ENCODE measurements around the gene ADISSP. TPM values are rescaled to one million over a fixed set of nuclear protein-coding genes. Genes with fewer than 3 reads are reported as not detected.

The ADISSP gene
- total and polyA plus RNA-seq, 2 donors (not counting 3 experiments of a cell fraction or from before 2014, with no cell fraction given), result 55.0 to 67.5 TPM

DNA sequence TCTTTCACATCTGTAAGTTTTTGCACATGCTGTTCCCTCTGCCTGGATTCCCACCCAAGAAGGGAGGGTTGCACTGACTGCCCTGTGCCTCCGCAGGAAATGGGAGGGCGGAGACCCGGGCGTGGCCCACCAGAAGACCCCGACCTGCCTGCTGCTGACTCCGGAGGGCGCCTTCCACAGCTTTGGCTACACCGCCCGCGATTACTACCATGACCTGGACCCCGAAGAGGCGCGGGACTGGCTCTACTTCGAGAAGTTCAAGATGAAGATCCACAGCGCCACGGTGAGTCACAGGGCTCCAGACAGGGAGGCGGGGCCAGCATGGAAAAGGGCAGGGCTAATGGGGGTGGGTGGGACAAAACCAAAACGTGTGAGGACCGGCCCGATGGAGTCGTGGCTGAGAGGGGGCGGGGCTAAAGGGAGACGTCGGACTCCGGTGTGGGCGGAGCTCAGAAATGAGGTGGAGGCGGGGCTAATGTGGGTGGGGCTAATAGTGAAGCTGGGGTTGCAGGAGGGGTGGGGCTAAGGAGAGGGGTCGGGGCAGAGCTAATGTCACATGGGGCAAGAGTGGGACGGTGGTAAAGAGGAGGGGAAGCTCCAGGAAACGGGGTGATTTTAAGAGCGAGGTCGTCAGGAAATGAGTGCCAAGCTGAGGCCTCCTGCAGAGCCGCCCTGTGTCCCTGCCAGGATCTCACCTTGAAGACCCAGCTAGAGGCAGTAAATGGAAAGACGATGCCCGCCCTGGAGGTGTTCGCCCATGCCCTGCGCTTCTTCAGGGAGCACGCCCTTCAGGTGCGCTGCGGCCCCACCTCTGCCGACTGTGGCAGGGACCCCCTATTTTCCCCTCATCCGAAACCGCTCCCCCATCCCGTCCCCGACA lies 22.5 kb downstream of the ADISSP start:
- Histone ChIP-seq H3K4me3 (replicated peaks in 1 of 3; ENCODE audit: insufficient read depth in 1 of 3, low read depth in 1 of 3, low read length in 3 of 3) (no peak overlapping the region), H2AFZ (ENCODE audit: low read depth, low read length) (peak overlapping the region; percentile 59), H4K20me1 (replicated peaks; ENCODE audit: control insufficient read depth, extremely low read depth, insufficient read depth, low read length) (no peaks in the 10 kb centered on the region), H3K27me3 (ENCODE audit: control insufficient read depth in 2 of 2, insufficient read depth in 2 of 2, low read length in 2 of 2) (no peaks in the 10 kb centered on the region), H3K4me1 (ENCODE audit: control insufficient read depth, extremely low read depth, insufficient read depth, low read length) (no peaks in the 10 kb centered on the region), H3K9me3 (replicated peaks; ENCODE audit: control insufficient read depth, insufficient read depth, low read length) (no peaks in the 10 kb centered on the region), H3K9ac (replicated peaks; ENCODE audit: extremely low read depth, insufficient read depth, low read length) (no peak overlapping the region), H3K27ac (ENCODE audit: insufficient read depth, low read depth, low read length) (no peak overlapping the region), H3K79me2 (ENCODE audit: control insufficient read depth, insufficient read depth, low read length) (no peaks in the 10 kb centered on the region), H3K36me3 (ENCODE audit: control insufficient read depth in 2 of 2, extremely low read depth in 1 of 2, insufficient read depth in 2 of 2, low read length in 2 of 2) (no peaks in the 10 kb centered on the region), H3K9me1 (replicated peaks; ENCODE audit: control insufficient read depth, extremely low read depth, insufficient read depth, low read length) (no peaks in the 10 kb centered on the region), H3K4me2 (ENCODE audit: insufficient read depth, low read length) (no peak overlapping the region)
- no TSS peak for BruUV-seq (replicated peaks)
- intact Hi-C loops (cut with micrococcal nuclease), result no loop called here
- peak; percentile 77 for FAIRE-seq
- CTCF ChIA-PET, result interaction anchor here (1.0 to 2.9 kb wide), 5 partner anchors 12 to 69 kb away, joined by 3 to 16 read pairs (median 5); partner anchors contain the start of gene ADISSP
- DNase-seq (ENCODE audit: low read depth, low spot score), result peak; percentile 73
- TF ChIP-seq FOS (IDR thresholded peaks at IDR 0.05; ENCODE audit: borderline replicate concordance, insufficient read depth, low read length) (no peak), MAX (IDR thresholded peaks at IDR 0.05; ENCODE audit: insufficient read depth, insufficient read length) (no peak), EZH2 (IDR thresholded peaks at IDR 0.05; ENCODE audit: borderline replicate concordance, low read depth, low read length, severe bottlenecking) (no peak), JUN (IDR thresholded peaks at IDR 0.05; ENCODE audit: borderline replicate concordance, insufficient read depth, insufficient read length, low read depth) (no peak)
- POLR2A ChIA-PET, result interaction anchor here (1.0 kb wide), 1 partner anchor 23 kb away, joined by 3 read pairs; the partner anchor contains the start of gene ADISSP
- dilution Hi-C loops (cut with MboI; ENCODE audit: extremely low pct_ligation_motif_present, low sequenced_read_pairs), result no loop called here

DNA sequence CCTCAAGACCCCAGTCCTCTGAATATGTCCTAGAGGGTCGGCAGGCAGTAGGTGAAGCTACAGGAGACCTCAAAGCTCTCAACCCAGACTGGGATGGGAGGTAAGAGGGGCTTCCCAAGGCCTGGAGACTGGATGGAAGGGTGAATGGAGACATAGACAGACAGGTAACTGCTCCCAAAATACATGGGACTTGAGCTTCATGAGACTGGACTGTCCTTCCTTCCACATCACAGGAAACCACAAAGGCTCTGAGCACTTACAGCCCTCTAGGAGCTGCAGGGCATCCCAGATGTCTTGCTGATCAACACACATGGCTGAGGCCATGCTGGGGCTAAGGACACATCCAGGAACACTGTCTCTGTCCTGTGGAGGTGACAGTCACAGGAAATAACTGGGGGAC lies 23.5 kb downstream of the ADISSP start:
- ChIA-PET CTCF (interaction anchor here (1.0 to 2.9 kb wide), 3 partner anchors 9 to 67 kb away, joined by 4 to 16 read pairs (median 7); no protein-coding TSS in a partner anchor), POLR2A (no interaction called here)
- H3K4me1 ChIP-seq (ENCODE audit: control insufficient read depth, extremely low read depth, insufficient read depth, low read length), result peaks cover 9% of the 10 kb centered on the region
- H3K36me3 ChIP-seq (ENCODE audit: control insufficient read depth in 2 of 2, extremely low read depth in 1 of 2, insufficient read depth in 2 of 2, low read length in 2 of 2), result no peaks in the 10 kb centered on the region
- dilution Hi-C loops (cut with MboI; ENCODE audit: extremely low pct_ligation_motif_present, low sequenced_read_pairs), result no loop called here
- BruUV-seq (replicated peaks), result no TSS peak
- intact Hi-C loops (cut with micrococcal nuclease), result no loop called here
- no peak for TF ChIP-seq EZH2 (IDR thresholded peaks at IDR 0.05; ENCODE audit: borderline replicate concordance, low read depth, low read length, severe bottlenecking)
- H2AFZ ChIP-seq (ENCODE audit: low read depth, low read length), result no peak overlapping the region
- H3K79me2 ChIP-seq (ENCODE audit: control insufficient read depth, insufficient read depth, low read length), result no peaks in the 10 kb centered on the region
- FAIRE-seq, result no peak
- no peaks in the 10 kb centered on the region for H4K20me1 ChIP-seq (replicated peaks; ENCODE audit: control insufficient read depth, extremely low read depth, insufficient read depth, low read length)
- no peak overlapping the region for H3K27ac ChIP-seq (ENCODE audit: insufficient read depth, low read depth, low read length)
- no peak for DNase-seq (ENCODE audit: low read depth, low spot score)
- no peaks in the 10 kb centered on the region for H3K9me3 ChIP-seq (replicated peaks; ENCODE audit: control insufficient read depth, insufficient read depth, low read length)
- no peaks in the 10 kb centered on the region for H3K27me3 ChIP-seq (ENCODE audit: control insufficient read depth in 2 of 2, insufficient read depth in 2 of 2, low read length in 2 of 2)
- H3K9me1 ChIP-seq (replicated peaks; ENCODE audit: control insufficient read depth, extremely low read depth, insufficient read depth, low read length), result no peaks in the 10 kb centered on the region
- no peak overlapping the region for H3K4me2 ChIP-seq (ENCODE audit: insufficient read depth, low read length)
- no peak overlapping the region for H3K4me3 ChIP-seq (replicated peaks in 1 of 3; ENCODE audit: insufficient read depth in 1 of 3, low read depth in 1 of 3, low read length in 3 of 3)
- H3K9ac ChIP-seq (replicated peaks; ENCODE audit: extremely low read depth, insufficient read depth, low read length), result no peak overlapping the region

Measured in endothelial cell of umbilical vein (primary cell).